B cell (primary cell): ENCODE data around the gene SECTM1. TPM values are rescaled to one million over a fixed set of nuclear protein-coding genes. Genes with fewer than 3 reads are reported as not detected.

Experiments used
- ATAC-seq: fragments of 200-7000 bp; cut with Tn5 transposase; one replicate; pipeline ENCODE4 v1.10.0; 2021; ENCODE audit warnings: low read depth, mild to moderate bottlenecking, moderate number of reproducible peaks, moderate library complexity
- CTCF ChIA-PET: fragments of 350-600 bp; sonication (Branson Sonifier 250); formaldehyde crosslinking; loops from one replicate; lab custom pipeline; 2021; ENCODE audit warnings: antibody characterized with exemption, inconsistent platforms; lab: Charles Lee
- POLR2A ChIA-PET: fragments of 350-600 bp; sonication (Branson Sonifier 250); formaldehyde crosslinking; loops from one replicate; lab custom pipeline; 2021; ENCODE audit warnings: antibody characterized with exemption; lab: Charles Lee
- DNase-seq: peaks from one replicate; pipeline ENCODE4 v3.0.0; 2013
- H2AFZ ChIP-seq: 2 replicates; pipeline ENCODE4 v1.6.1; 2012; ENCODE audit warnings: mild to moderate bottlenecking, low read depth, low read length; ENCODE audit not compliant: insufficient read depth, poor library complexity, severe bottlenecking
- H3K27ac ChIP-seq, 2 donors: 1 replicate in 1 of 2; 2 replicates in 1 of 2; pipeline ENCODE4 v1.5.1; 2012 to 2013; ENCODE audit warnings: low read length in 2 of 2, mild to moderate bottlenecking in 2 of 2, moderate library complexity in 1 of 2
- H3K27me3 ChIP-seq, 4 experiments: fragments of 200-600 bp in 1 of 4; sonication (generic) in 1 of 4; replicated peaks in 1 of 4; 1 replicate in 2 of 4; 2 replicates in 2 of 4; pipeline versions ENCODE4 v1.6.1 to v1.7.0; 2013 to 2016; ENCODE audit warnings: low read length in 3 of 4, mild to moderate bottlenecking in 2 of 4, mixed read lengths in 1 of 4, moderate library complexity in 1 of 4; ENCODE audit not compliant: insufficient read depth in 4 of 4, control insufficient read depth in 3 of 4; ENCODE audit errors: control extremely low read depth in 1 of 4
- H3K36me3 ChIP-seq, 2 experiments: replicated peaks in 1 of 2; 1 replicate in 1 of 2; 2 replicates in 1 of 2; pipeline versions ENCODE4 v1.6.1 to v1.7.1; 2013; ENCODE audit warnings: low read length in 1 of 2; ENCODE audit not compliant: insufficient read depth in 2 of 2, control insufficient read depth in 1 of 2; ENCODE audit errors: control extremely low read depth in 1 of 2, extremely low read depth in 1 of 2
- H3K4me1 ChIP-seq, 2 donors: fragments of 200-600 bp in 1 of 2; sonication (generic) in 1 of 2; 1 replicate in 1 of 2; 2 replicates in 1 of 2; pipeline versions ENCODE4 v1.5.1 to v1.6.1; 2013 to 2017; ENCODE audit warnings: low read length in 2 of 2; ENCODE audit not compliant: control insufficient read depth in 2 of 2, insufficient read depth in 2 of 2
- H3K4me2 ChIP-seq: replicated peaks from 2 replicates; pipeline ENCODE3; 2012; ENCODE audit warnings: mild to moderate bottlenecking, low read depth, low read length; ENCODE audit not compliant: poor library complexity, severe bottlenecking
- H3K4me3 ChIP-seq, 5 experiments: fragments of 200-600 bp in 1 of 5; sonication (generic) in 1 of 5; 1 replicate in 3 of 5; 2 replicates in 2 of 5; pipeline versions ENCODE4 v1.5.1 to v1.7.0; 2011 to 2016; ENCODE audit warnings: low read length in 4 of 5, mild to moderate bottlenecking in 4 of 5, low read depth in 2 of 5, control low read depth in 1 of 5, moderate library complexity in 1 of 5; ENCODE audit not compliant: insufficient read depth in 1 of 5; ENCODE audit errors: control extremely low read depth in 1 of 5, extremely low read depth in 1 of 5
- H3K79me2 ChIP-seq: fragments of 200-600 bp; sonication (generic); one replicate; pipeline ENCODE4 v1.6.0; 2016; ENCODE audit warnings: low read length; ENCODE audit not compliant: control insufficient read depth, insufficient read depth
- H3K9ac ChIP-seq: fragments of 200-600 bp; sonication (generic); 2 replicates; pipeline ENCODE4 v1.6.1; 2017; ENCODE audit warnings: mild to moderate bottlenecking, low read length, moderate library complexity
- H3K9me3 ChIP-seq, 3 donors: one replicate each; pipeline versions ENCODE4 v1.6.1 to v1.7.1; 2013; ENCODE audit warnings: low read length in 2 of 3; ENCODE audit not compliant: control insufficient read depth in 2 of 3, insufficient read depth in 1 of 3; ENCODE audit errors: control extremely low read depth in 1 of 3
- H4K20me1 ChIP-seq: 2 replicates; pipeline ENCODE4 v1.6.0; 2012; ENCODE audit warnings: mild to moderate bottlenecking, low read length; ENCODE audit not compliant: insufficient read depth, control insufficient read depth, poor library complexity, severe bottlenecking
- H3K27ac Mint-ChIP-seq: one replicate; pipeline ENCODE4 v1.8.0; 2021; ENCODE audit warnings: mixed read lengths
- H3K27me3 Mint-ChIP-seq: one replicate; pipeline ENCODE4 v1.8.0; 2021; ENCODE audit warnings: mixed read lengths
- H3K4me1 Mint-ChIP-seq: one replicate; pipeline ENCODE4 v1.8.0; 2021; ENCODE audit warnings: mixed read lengths
- H3K4me3 Mint-ChIP-seq: one replicate; pipeline ENCODE4 v1.8.0; 2021; ENCODE audit warnings: mixed read lengths
- H3K9me3 Mint-ChIP-seq: one replicate; pipeline ENCODE4 v1.8.0; 2022; ENCODE audit warnings: mixed read lengths; ENCODE audit not compliant: insufficient read depth
- EZH2 ChIP-seq: IDR thresholded peaks from 2 replicates; pipeline ENCODE4 v1.6.1; 2012; ENCODE audit warnings: borderline replicate concordance, low read depth, mild to moderate bottlenecking, moderate library complexity, low read length; ENCODE audit not compliant: insufficient read depth, poor library complexity, severe bottlenecking
- WGBS: methylation state at CpG from one replicate; pipeline ENCODE4 v1.1.5; 2013; ENCODE audit warnings: missing lambda C conversion rate; ENCODE audit not compliant: insufficient coverage; 5-methylcytosine and 5-hydroxymethylcytosine counted together
- intact Hi-C: fragments of 100-400 bp; cut with micrococcal nuclease; formaldehyde crosslinking; loops from one replicate; pipeline ENCODE4 v1.10.0; 2022
- polyA plus RNA-seq: library from polyadenylated mRNA; depleted of rRNA; stranded (reverse); fragments of >200 nt; gene quantifications from 2 replicates; pipeline ENCODE4 v1.2.3, GENCODE V29; 2012
- total RNA-seq, 2 donors: library from RNA; stranded (reverse); fragments of 120-200 nt in 1 of 2; gene quantifications; 1 replicate in 1 of 2; 2 replicates in 1 of 2; pipeline versions ENCODE4 v1.2.3 to v1.2.4, GENCODE V29; 2013 to 2022
- TF ChIP-seq, protein P1 (sequence below): fragments of 200-600 bp; IDR thresholded peaks from one replicate; pipeline ENCODE4 v1.8.0; 2022; ENCODE audit warnings: antibody characterized with exemption, mild to moderate bottlenecking

SECTM1 gene
- total and polyA plus RNA-seq, 2 donors (not counting 1 experiment from before 2014, with no cell fraction given) = 0.17 to 1.2 TPM

GRCh38 chr17:82274134-82275020 is 59.2 kb downstream of the SECTM1 start:
- Histone ChIP-seq H4K20me1 (peaks cover 40% of the 10 kb centered on the region), H3K79me2 (peaks cover 57% of the 10 kb centered on the region), H3K36me3 (peaks cover 3 to 26% of the 10 kb centered on the region in 2 experiments), H3K4me1 (peaks cover 28 to 41% of the 10 kb centered on the region in 2 donors), H3K4me3 (peak overlapping the region in 3 of 5 experiments; percentile 80 to 87 (median 80)), H3K27me3 (peaks cover 0 to 5% (median 0%) of the 10 kb centered on the region in 4 experiments), H3K27ac (no peak overlapping the region), H2AFZ (peak overlapping the region; percentile 91), H3K9ac (peak overlapping the region; percentile 90), H3K9me3 (no peaks in the 10 kb centered on the region), H3K4me2 (peak overlapping the region; percentile 86)
- peak overlapping the region; percentile 63 for H3K27ac Mint-ChIP-seq
- ATAC-seq (no peak), DNase-seq (no peak)
- peak overlapping the region; percentile 93 for H3K4me3 Mint-ChIP-seq
- H3K27me3 Mint-ChIP-seq = no peaks in the 10 kb centered on the region
- intact Hi-C loops = no loop called here
- 86% methylated on average over 25 of the region's 27 CpGs for WGBS
- TF ChIP-seq, protein P1, sequence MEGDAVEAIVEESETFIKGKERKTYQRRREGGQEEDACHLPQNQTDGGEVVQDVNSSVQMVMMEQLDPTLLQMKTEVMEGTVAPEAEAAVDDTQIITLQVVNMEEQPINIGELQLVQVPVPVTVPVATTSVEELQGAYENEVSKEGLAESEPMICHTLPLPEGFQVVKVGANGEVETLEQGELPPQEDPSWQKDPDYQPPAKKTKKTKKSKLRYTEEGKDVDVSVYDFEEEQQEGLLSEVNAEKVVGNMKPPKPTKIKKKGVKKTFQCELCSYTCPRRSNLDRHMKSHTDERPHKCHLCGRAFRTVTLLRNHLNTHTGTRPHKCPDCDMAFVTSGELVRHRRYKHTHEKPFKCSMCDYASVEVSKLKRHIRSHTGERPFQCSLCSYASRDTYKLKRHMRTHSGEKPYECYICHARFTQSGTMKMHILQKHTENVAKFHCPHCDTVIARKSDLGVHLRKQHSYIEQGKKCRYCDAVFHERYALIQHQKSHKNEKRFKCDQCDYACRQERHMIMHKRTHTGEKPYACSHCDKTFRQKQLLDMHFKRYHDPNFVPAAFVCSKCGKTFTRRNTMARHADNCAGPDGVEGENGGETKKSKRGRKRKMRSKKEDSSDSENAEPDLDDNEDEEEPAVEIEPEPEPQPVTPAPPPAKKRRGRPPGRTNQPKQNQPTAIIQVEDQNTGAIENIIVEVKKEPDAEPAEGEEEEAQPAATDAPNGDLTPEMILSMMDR = no peak
- TF ChIP-seq EZH2 = no peak
- ChIA-PET CTCF (interaction anchor here (0.9 to 1.6 kb wide), 4 partner anchors 18 to 38 kb away, joined by 3 to 7 read pairs (median 4); no protein-coding TSS in a partner anchor), POLR2A (interaction anchor here (1.0 to 2.3 kb wide), 6 partner anchors 10 to 62 kb away, joined by 3 to 28 read pairs (median 11); partner anchors contain the start of genes CCDC57 and SLC16A3)
- H3K9me3 Mint-ChIP-seq = no peaks in the 10 kb centered on the region
- H3K4me1 Mint-ChIP-seq = peaks cover 35% of the 10 kb centered on the region
